HG03196 (cell line): ENCODE data around the gene YIPF3.

Experiments used
- ATAC-seq: cut with Tn5 transposase; IDR thresholded peaks from one replicate; pipeline ENCODE4 v1.9.1; 2021; ENCODE audit not compliant: unreplicated experiment

YIPF3 gene

DNA sequence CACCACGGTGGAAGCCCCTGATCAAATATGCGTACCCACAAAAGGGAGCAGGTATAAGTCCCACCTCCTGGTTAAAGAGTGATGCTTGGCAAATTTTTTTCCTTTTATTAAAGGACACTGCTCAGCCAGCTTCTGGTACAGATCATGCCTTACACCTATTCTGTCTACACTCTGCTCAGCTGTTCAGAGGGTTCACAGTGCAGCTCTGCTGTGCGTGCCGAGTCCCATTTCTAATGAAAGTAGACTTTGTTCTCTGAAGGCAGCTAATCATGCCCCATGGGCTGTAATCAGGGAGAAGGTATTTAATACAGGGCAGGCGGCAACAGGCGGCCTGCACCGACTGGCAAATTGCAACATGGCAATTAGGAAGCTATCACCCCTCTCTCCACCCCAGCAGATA, 22.9 kb downstream of the YIPF3 start:
- no peak for ATAC-seq

DNA sequence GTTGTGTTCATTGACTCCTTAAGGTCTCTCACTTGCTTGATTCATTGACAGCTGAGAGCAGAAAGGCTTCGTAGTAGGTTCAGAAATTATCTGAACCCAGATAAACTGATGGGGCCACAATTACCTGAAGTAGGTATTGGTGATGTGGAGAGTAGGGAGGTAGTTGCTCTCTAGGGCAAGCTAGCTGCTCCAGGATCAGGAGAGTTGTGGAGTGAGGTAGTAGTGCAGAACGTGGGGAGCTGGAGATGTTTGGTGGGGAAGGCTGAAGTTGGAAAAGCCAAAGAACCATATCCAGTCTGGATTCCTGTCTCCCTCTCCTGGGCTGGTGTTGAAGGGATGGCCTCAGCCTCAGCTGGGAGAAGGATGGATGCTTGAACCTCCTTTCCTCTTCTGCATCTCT, 23.5 kb downstream of the YIPF3 start:
- ATAC-seq = no peak

DNA sequence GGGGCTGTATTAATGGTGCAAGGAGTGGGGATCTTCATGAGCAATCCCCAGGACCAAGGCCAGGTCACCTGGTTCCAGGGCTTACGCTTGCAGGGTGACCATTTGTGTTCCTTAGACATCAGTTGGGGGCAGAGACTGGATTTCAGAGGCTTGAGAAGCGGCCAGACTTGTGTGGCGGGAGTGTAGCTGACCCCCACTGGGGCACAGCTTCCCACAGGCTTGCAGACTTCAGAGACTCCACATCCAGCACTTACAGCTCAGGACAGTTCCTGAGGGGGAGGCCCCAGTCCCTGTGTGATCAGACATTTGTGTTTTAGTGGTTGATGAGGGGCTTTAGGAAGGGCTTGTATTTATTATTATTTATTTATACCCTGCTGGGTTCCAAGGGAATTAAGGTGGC, 24.1 kb downstream of the YIPF3 start:
- no peak for ATAC-seq

DNA sequence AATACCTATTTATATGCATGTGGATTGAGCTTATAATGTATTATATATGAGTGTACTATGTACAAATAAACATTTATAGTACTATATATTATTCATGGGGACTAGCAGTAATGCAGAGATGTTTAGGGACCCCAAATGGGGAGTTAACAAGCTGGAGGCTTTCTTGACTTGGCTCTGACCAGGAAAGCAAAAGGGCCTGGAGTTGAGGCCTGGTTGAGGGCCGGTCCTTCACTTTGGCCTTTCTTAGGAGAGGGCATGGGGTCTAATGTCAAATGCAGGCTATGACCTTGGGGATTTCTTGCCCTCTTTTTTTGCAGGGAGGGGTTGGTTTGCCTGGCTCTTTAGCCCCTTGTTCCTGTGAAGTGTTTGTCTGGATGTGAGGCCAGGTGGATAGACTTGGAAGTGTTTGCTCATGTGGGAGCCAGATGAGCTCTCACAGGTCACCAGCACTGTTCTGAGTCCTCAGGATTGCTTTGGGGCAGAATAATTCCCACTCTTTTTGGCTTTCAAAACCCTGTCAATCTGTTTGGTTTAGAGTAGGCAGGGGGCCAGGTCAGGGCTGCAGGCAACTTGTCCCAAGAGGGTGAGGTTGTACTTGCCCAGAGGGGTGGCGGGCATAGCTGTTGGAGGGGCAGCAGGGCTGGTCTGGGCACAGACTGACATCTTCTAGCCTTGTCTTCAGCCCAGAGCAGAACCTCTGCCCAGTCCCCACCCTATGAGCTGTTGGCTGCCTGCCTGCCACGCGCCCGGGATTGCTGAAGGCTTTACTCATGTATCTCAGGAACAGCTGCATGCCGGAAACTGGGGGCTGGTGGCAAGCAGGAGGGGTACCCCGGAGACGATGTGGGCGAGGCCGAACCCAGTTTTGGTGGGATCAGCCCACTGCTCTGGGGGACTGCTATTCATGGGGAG, 24.7 kb downstream of the YIPF3 start:
- no peak for ATAC-seq

DNA sequence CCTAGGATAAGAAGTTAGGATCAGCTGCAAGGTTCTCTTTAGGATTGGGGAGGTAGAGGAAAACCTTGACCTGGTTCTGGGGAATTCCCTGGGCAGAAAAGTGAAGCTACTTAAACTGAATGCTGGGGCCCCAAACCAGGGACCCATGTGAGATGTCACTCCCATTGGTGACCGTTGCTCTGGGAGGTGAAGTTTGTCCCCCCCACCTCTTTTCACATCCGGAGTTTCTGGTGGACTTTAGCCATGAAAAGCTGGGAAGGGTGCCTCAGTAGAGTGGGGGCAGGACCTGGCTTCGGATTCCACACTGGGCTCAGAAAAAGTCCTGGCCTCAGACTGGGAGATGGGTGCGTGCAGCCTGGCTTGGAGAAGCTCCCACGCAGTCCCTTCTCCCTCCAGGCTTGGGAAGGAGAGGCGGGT, 26.2 kb downstream of the YIPF3 start:
- no peak for ATAC-seq

DNA sequence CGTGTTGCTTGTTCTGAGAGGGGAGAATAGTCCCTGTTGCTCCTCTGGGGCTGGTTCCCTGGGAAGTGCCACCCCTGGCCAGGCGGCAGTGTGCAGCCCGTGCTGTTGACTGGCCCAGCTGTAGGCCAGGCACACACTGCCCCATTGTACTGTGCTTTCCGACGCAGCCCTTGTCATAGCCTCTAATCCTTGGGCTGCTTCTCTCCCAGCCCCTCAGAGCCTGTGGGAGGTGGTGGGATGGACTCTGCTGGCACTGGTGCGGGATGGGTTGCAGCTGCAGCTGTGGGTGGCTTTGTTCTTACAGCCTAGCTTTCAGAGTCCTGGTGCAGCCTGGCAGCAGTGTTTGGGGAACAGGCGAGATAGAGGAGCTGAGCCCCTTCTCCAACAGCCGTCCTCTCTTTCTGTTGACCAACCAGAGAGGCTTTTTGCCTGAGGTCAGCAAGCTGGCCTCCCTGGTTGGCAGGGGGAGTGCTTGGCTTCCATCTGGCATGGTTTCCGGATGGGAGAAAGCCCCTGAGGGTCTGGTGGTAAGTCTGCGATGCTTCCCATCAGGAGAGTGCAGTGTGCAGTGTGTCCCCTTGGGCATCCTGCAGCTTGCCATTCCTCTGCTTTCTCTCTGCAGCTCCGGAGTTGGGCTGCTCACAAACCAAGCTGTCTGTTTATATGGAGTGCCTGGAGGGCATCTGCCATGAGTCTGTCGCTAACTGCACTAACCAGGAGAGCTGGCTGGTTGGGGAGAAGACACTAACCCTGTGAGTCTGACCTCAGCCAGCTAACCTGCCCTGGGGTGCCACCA, 27.3 kb downstream of the YIPF3 start:
- ATAC-seq = no peak

DNA sequence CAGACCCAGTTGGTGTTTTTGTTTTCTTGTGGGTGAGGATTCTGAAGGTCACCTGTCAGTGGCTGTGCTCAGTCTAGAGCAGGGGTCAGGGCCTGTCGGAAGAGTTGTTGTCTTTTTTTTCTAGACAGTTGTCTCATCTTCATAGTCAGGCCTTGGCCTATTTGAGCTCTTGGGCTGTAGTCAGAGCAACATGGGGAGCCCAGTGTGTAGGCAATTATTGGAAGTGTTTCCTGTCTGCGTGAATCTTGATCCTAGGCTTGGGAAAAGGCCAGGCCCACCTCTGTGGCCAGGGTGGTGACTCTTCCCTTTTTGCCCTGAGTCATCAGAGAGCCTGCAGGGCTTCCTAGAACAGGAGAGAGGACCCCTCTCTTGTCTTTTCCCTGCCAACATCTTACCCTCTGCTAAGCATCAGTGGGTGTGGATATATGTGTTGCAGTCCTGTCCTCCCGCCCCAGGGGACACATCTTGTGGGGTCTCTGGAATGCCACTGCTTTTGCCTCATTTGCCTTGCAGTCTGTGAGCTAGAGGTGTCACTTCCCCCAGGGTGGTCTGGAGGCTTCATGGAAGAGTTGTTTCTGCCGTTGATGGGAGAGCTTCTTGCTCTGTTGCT, 28.0 kb downstream of the YIPF3 start:
- ATAC-seq = no peak

DNA sequence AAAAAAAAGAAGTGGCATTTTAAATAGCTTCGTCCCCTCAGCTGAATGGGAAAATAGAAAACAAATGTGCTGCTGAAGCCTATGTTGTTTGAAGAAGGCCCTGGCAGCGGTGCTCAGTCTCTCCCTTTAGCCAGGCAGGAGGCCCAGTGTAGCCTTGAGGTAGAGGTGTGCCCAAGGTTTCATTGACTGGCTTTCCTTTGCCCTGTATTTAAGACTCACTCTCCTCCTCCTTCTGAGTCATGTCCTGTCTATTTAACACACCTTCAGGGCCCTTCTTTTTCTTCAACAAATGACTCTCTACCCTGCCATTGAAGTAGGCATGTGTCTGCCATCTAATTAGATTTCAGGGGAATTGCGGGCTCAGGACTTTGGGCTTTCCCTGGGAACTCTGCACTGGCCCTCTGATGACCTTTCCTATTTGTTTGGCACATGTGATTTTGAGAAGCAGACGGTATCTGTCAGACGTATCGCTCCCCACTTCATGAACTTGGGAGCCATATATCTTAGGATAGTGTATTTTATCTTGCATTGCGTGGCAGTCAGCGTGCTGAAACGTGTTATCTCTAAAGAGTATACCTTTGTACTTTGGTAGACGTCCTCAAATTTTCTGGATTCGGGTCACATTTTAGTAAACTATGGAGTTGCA, 35.0 kb downstream of the YIPF3 start:
- no peak for ATAC-seq

DNA sequence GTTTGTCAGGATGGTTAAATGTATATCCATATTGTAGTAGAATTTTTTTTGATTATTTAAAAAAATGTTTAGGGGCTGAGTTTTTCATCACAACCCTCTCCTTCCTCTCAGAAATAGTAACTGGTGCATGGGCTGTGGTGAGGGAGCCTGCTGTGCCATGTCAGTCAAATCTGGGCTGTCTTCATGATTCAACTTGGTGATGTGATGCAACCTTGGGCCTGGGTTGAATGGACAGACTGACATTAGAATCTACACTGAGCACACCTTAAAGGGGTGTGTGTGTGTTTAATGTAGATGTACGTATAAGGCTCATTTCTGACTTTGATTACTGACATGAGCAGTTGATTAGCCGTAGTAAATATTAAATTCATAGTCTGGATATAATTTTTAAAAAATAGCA, 35.7 kb downstream of the YIPF3 start:
- no peak for ATAC-seq

DNA sequence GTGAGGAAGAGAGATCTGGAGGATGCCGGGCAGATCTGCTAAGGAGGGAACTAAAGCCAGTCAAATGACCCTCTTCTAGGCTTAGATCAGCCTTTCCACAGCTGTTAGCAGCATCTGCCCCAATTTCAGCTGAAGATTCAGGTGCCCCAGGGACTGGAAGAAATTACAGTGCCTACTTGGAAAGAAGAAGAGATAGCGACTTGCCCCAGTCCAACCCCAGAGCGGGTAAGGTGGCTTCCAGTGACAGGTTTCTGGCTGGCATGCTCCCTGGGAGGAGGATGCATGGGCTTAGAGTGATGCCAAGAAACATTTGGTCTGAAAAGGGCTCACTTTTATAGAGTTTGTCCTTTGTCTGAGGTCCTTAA, 38.7 kb downstream of the YIPF3 start:
- no peak for ATAC-seq

DNA sequence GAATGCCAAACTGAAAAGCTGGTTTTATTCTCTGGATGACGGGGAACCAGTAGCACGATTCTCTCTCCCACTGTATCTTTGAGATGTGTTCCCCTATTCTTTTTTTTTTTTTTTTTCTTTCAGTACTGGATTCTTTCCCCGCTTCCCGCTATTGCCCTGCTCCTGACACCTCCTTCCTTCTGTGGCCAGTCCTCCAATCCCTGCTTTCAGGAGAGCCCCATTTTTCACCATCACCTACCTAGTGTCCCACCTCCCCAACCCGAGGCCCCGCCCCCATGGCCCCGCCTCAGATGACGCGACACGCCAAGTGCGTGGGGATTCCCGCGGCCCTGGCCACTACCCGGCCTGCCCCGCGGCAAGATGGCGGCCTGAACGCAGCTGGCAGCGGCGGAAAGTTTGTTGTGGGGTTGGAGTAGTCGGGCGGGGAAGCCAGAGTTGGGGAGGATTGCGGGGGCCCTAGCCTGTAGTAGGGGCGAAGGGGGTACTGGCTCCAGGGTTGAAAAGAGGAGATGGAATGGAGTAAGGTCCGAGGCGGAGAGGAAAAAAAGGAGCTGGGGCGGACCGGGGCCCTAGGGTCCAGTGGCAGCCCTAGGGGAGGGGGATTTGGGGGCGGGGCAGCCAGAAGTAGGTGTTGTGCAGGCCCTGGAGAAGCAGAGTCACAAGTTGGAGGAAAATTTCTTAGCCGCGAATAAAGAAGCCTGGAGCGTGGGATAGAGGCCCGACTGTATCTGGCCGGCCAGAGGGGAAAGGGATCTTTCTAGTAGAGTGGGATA, 39.3 kb downstream of the YIPF3 start, which contains the start of gene TJAP1:
TJAP1 (plus strand) TSS at position 336 of the 773 bp plus-strand sequence. CDS start 21,432 bp downstream, outside the sequence.
- peak; percentile 93 for ATAC-seq

DNA sequence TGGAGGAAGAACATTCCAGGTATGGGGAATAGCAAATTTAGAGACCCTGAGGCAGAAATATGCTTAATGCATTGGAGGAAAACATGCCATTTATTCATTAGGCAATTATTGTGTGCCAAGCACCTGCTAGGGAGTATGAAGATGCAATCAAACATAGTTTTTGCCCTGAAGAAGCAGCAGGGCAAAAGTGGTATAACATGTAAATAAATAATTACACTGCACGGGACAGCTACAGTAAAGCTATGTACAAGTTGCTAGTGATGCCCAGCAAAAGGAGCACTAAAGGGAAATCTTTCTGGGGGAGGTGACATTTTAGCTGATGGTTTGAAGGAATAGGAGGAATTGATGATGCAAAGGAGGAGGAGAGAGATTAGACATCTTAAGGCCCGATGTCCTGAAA, 40.0 kb downstream of the YIPF3 start:
- ATAC-seq = no peak

DNA sequence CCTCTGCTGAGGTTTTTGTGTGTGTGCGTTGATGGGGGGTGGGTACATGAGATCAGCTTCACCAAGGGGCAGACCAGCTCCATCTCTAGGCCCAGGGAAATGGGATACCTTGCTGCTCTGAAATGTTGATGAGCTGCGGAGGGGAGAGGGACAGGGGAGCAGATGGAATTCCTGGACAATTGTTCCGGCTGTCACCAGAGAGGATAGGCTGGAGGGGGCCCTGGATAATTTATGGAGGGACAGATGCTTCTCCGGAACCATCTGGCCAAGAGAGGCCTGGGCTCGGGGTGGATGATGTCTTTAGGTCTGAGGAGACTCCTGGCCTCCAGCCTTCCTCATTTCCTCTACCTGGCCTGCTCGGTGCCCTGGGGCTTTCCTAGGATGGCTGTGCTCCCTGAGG, 41.2 kb downstream of the YIPF3 start:
- ATAC-seq = no peak

DNA sequence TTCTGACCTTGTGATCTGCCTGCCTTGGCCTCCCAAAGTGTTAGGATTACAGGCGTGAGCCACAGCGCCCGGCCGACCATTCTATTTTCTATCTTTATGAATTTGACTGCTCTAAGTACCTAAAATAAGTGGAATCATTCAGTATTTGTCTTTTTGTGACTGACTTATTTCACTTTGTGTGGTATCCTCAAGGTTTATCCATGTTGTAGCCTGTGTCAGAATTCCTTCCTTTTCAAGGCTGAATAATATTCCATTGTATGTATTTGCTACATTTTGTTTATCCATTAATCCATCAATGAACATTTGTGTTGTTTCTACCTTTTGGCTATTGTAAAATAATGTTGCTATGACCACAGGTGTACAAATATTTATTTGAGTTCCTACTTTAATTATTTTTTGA, 44.2 kb downstream of the YIPF3 start:
- ATAC-seq = no peak

DNA sequence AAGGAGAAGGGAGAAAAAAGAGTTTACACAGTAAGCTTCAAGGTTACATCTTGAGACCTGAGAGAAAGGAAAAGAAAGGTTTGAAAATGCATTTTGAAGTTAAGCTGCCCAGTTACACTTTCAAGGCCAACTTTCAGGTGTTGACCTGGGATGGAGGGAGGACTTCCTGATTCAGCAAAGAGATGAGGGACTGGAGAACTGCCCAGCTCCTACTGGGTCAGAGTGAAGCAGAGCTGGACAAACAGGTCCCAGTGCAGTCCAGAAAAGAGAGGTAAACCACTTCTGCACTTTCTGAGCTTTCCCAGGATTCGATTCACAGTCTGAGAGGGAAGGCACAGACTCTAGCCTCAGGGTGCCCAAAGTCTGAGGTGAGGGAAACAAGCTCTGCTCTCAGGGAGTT, 45.3 kb downstream of the YIPF3 start:
- no peak for ATAC-seq

DNA sequence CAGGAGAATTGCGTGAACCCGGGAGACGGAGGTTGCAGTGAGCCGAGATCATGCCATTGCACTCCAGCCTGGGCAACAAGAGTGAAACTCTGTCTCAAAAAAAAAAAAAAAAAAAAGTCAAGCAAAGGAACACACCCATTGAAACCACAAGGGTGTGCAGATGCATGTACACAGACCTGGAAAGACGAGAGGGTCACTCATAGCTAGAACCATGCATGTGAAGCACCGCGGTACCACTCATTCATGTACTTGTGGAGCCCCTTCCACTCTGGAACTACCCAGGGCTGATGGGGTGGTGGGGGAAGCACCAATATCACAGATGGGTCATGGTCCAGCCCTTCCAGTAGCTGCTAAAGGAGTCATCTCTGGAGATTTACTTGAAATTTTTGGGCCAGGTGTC, 46.8 kb downstream of the YIPF3 start:
- ATAC-seq = no peak

DNA sequence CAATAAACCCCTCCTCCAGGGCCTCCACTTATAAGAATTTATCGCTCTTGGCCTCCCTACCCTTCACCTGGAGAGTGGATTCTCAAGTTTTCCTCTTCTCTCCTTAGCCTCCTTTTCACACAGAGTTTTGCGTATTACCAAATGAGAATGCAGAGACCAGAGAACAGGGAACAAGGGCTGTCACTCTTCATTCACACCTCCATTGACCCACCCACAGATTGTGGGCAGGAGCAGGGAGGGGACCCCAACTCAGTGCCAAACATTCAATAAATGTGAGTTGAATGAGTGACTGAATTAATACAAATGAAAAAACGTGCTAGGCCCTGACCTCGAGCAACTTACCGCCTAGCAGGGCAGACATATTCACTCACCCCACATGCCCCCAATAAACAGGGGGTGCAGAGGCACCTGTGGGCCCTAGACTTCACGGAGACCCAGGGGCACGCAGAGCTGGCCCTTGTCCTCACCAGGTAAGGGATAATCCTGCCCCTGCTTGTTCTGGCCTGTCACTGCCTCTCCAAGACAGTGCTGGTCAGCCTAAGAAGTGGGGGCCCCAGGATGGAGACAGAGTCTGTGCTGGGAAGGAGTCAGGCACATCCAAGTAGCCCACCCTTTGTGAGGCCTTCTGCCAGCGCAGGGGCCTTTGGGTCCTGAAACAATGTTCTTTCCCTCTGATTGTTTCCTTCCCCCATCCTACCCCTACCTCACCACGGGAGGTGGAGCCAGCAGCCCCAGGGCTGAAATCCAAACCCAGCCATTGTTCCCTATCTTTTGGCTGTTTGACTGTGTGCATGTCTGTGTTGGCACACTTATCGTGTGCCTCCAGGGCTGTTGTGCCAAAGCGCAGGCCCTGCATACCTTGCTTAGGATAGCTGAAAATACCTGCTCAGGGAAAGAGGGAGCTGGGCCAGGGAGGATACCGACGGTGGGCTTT, 47.7 kb downstream of the YIPF3 start:
- no peak for ATAC-seq

DNA sequence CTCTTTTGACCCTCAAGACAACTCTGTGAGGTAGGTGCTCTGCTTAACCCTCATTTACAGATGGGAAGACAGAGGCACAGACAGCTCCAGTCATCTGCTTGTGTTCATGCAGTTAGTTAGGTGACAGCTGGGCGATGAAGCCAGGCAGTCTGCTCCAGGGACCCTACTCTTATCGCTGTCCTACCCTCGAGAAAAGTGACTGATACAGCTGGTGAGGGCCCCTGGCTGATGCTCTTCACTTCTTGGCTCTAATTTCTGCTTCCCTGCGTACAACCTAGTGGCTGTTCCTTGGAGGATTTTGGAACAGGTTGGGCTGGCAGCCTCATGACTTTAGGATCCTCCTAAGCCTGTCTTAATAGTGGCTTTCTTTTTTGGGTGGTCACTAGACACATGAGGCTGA, 48.5 kb downstream of the YIPF3 start:
- no peak for ATAC-seq

DNA sequence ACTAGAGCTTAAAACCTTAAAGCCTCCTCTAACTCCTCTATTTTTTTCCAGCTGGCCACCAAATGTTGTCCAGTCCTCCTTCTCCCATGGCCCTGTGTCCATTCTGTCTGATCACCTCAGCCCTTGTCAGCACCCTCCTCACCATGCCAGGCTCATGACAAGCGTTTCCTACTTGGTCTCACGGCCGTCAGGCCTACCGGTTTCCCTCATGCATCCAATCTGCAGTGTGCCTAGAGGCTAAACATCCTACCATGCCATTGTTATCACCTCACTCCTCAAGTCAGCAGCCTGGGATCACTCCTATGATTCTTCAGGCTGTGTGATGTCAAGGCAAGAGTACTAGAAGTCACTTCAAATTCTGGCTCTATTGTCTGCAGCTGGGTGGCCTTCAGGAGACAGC, 49.0 kb downstream of the YIPF3 start:
- ATAC-seq = no peak
